Liver (tissue), 2 donors: ENCODE data around the gene KLK1.

Source experiments
- CTCF ChIP-seq: fragments of 150-350 bp; IDR thresholded peaks from 2 replicates; pipeline ENCODE4 v1.5.1; 2017; ENCODE audit warnings: improper control_type of control experiment, low read depth, low read length; ENCODE audit not compliant: missing input control
- YY1 ChIP-seq: IDR thresholded peaks from 2 replicates; pipeline ENCODE4 v1.6.1; 2016; ENCODE audit warnings: antibody characterized with exemption, mild to moderate bottlenecking
- TF ChIP-seq, protein P1 (sequence below): IDR thresholded peaks from 2 replicates; pipeline ENCODE4 v1.6.1; 2016; ENCODE audit warnings: antibody characterized with exemption, mild to moderate bottlenecking
- donor health status: healthy.

DNA sequence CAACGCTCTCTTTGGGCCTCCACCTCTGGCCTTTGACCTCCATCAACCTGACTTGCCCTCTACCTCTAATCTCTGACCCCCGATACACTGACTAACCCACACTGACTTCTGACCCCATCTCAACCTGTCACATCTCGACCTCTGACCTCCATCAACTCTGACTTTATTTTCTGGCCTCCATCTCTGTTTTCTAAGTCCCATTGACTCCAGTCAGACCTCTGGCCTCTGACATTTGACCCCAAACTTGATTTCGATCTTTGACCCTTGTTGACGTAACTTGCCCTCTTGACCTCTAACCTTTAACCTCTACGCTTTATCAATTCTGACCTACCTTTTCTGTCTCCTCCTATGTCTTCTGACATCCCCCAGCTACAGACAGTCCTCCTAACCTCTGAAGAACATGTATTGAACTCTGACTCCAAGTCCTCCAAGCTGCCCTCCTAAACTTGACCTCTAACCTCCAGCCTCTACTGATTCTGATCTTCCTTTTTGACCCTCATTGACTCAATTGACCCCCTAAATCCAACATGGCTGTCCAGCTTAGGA is 32.6 kb downstream of the KLK1 start:
- TF ChIP-seq YY1 (no peak), CTCF (no peak)
- TF ChIP-seq, protein P1, sequence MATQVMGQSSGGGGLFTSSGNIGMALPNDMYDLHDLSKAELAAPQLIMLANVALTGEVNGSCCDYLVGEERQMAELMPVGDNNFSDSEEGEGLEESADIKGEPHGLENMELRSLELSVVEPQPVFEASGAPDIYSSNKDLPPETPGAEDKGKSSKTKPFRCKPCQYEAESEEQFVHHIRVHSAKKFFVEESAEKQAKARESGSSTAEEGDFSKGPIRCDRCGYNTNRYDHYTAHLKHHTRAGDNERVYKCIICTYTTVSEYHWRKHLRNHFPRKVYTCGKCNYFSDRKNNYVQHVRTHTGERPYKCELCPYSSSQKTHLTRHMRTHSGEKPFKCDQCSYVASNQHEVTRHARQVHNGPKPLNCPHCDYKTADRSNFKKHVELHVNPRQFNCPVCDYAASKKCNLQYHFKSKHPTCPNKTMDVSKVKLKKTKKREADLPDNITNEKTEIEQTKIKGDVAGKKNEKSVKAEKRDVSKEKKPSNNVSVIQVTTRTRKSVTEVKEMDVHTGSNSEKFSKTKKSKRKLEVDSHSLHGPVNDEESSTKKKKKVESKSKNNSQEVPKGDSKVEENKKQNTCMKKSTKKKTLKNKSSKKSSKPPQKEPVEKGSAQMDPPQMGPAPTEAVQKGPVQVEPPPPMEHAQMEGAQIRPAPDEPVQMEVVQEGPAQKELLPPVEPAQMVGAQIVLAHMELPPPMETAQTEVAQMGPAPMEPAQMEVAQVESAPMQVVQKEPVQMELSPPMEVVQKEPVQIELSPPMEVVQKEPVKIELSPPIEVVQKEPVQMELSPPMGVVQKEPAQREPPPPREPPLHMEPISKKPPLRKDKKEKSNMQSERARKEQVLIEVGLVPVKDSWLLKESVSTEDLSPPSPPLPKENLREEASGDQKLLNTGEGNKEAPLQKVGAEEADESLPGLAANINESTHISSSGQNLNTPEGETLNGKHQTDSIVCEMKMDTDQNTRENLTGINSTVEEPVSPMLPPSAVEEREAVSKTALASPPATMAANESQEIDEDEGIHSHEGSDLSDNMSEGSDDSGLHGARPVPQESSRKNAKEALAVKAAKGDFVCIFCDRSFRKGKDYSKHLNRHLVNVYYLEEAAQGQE: no peak
